HG02571 (cell line): Measurements from ENCODE around the gene TSGA10.
"Not testable (repeated sequence)": the region's sequence is repeated elsewhere in the genome, so short reads cannot be mapped to it uniquely, and the experiment has no call there.

Source experiments
- ATAC-seq: cut with Tn5 transposase; IDR thresholded peaks from one replicate; pipeline ENCODE4 v1.9.1; 2021; ENCODE audit warnings: mild to moderate bottlenecking, moderate library complexity; ENCODE audit not compliant: unreplicated experiment

The TSGA10 gene

GRCh38 chr2:99079226-99079625, 75.5 kb downstream of the TSGA10 start:
- no peak for ATAC-seq

GRCh38 chr2:99072551-99072950, 82.2 kb downstream of the TSGA10 start:
- ATAC-seq = no peak

- ATAC-seq = no peak
These were observed 86.7 kb downstream of the TSGA10 start for GRCh38 chr2:99067871-99068625.

- peak; percentile 99 for ATAC-seq
These were observed 88.4 kb downstream of the TSGA10 start for GRCh38 chr2:99066075-99066958.

GRCh38 chr2:99049187-99049586, 105.6 kb downstream of the TSGA10 start:
- not testable (repeated sequence) for ATAC-seq

GRCh38 chr2:99040736-99041300, 113.9 kb downstream of the TSGA10 start:
- not testable (repeated sequence) for ATAC-seq

- ATAC-seq = no peak
These were observed 118.8 kb downstream of the TSGA10 start for GRCh38 chr2:99035920-99036319.

GRCh38 chr2:99032786-99033185, 122.0 kb downstream of the TSGA10 start:
- ATAC-seq = no peak

- ATAC-seq = no peak
These were observed 122.7 kb downstream of the TSGA10 start for GRCh38 chr2:99032001-99032400.

GRCh38 chr2:99031481-99031880, 123.3 kb downstream of the TSGA10 start:
- ATAC-seq = no peak

GRCh38 chr2:99028558-99028957, 126.2 kb downstream of the TSGA10 start:
- no peak for ATAC-seq

- ATAC-seq = no peak
These were observed 126.9 kb downstream of the TSGA10 start for GRCh38 chr2:99027856-99028255.

- no peak for ATAC-seq
These were observed 154.0 kb downstream of the TSGA10 start for GRCh38 chr2:99000708-99001107.

GRCh38 chr2:98988695-98989094, 166.0 kb downstream of the TSGA10 start:
- not testable (repeated sequence) for ATAC-seq

- ATAC-seq = no peak
These were observed 168.7 kb downstream of the TSGA10 start for GRCh38 chr2:98985905-98986666.

GRCh38 chr2:98975611-98976010, 179.1 kb downstream of the TSGA10 start:
- ATAC-seq = no peak

GRCh38 chr2:98972582-98973167, 182.1 kb downstream of the TSGA10 start:
- ATAC-seq = no peak

GRCh38 chr2:98959810-98960507, 194.8 kb downstream of the TSGA10 start:
- ATAC-seq = no peak

GRCh38 chr2:98952966-98953365, 201.8 kb downstream of the TSGA10 start:
- ATAC-seq = no peak
